Measurements from ENCODE around the gene KIF3C. TPM values are rescaled to one million over a fixed set of nuclear protein-coding genes. Genes with fewer than 3 reads are reported as not detected.
"Not testable (repeated sequence)": the region's sequence is repeated elsewhere in the genome, so short reads cannot be mapped to it uniquely, and the experiment has no call there.

The KIF3C gene
- total RNA-seq, 2 experiments from 2014 or later = 3.6 to 3.8 TPM

DNA sequence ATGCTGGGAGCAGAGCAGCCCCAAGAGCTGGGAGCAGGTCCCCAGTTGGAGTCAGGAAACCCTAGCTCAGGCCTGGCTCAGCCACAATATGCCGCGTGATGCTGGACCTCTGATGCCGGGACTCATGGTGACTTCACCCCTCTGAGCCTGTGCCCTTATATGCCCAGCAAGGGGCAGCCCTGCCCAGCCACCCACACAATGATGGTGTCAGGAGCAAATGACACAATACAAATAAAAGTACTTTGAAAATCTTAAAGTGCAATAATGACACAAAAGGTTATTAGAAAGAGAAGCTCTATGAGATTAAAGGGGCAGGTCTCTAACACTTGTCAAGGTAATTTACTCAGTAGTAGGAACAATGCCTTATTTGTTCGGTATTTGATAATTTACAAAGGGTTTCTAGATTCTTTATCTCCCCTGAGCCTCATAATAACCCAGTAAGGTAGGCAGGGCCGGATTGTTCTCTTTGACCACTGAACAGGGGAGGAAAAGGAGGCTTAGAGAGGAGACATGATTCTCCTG is 18.3 kb upstream of the KIF3C start:
- Mint-ChIP-seq H3K4me3 (no peak overlapping the region), H3K27ac (no peak overlapping the region)
- no peak for ATAC-seq

DNA sequence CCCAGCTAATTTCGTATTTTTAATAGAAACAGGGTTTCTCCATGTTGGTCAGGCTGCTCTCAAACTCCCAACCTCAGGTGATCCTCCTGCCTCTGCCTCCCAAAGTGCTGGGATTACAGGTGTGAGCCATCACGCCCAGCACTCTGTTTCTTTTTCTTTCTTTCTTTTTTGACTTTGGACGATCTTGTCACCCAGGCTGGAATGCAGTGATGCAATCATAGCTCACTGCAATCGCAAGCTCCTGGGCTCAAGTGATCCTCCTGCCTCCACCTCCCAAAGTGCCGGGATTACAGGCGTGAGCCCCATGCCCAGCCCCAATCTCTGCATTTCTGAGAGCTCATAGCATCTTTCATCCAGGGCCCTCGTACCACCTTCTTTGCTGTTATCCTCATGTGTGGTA is 17.1 kb upstream of the KIF3C start:
- H3K27me3 Mint-ChIP-seq; H3K9me3 Mint-ChIP-seq; DNase-seq; H3K4me1 Mint-ChIP-seq (ENCODE audit: low read depth); ATAC-seq; intact Hi-C loops (cut with micrococcal nuclease); H3K27ac Mint-ChIP-seq; H3K36me3 Mint-ChIP-seq (ENCODE audit: low read depth); H3K4me3 Mint-ChIP-seq: not testable (repeated sequence)
- ChIA-PET CTCF (interaction anchor here (0.7 to 3.5 kb wide), 2 partner anchors 8 to 716 kb away, joined by 3 to 14 read pairs; no protein-coding TSS in a partner anchor), POLR2A (interaction anchor here (0.7 kb wide), 1 partner anchor 245 kb away, joined by 3 read pairs; the partner anchor contains the start of gene HADHA)

More for the DNA sequence above, 18.3 kb upstream of the KIF3C start:
- no peaks in the 10 kb centered on the region for H3K4me1 Mint-ChIP-seq (ENCODE audit: low read depth)
- TF ChIP-seq, protein P1, sequence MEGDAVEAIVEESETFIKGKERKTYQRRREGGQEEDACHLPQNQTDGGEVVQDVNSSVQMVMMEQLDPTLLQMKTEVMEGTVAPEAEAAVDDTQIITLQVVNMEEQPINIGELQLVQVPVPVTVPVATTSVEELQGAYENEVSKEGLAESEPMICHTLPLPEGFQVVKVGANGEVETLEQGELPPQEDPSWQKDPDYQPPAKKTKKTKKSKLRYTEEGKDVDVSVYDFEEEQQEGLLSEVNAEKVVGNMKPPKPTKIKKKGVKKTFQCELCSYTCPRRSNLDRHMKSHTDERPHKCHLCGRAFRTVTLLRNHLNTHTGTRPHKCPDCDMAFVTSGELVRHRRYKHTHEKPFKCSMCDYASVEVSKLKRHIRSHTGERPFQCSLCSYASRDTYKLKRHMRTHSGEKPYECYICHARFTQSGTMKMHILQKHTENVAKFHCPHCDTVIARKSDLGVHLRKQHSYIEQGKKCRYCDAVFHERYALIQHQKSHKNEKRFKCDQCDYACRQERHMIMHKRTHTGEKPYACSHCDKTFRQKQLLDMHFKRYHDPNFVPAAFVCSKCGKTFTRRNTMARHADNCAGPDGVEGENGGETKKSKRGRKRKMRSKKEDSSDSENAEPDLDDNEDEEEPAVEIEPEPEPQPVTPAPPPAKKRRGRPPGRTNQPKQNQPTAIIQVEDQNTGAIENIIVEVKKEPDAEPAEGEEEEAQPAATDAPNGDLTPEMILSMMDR (IDR thresholded peaks at IDR 0.05) = no peak
- intact Hi-C loops (cut with micrococcal nuclease) = no loop called here
- ChIA-PET CTCF (interaction anchor here (2.4 to 3.5 kb wide), 2 partner anchors 9 to 145 kb away, joined by 6 to 14 read pairs; no protein-coding TSS in a partner anchor), POLR2A (no interaction called here)
- H3K9me3 Mint-ChIP-seq = no peaks in the 10 kb centered on the region
- no peaks in the 10 kb centered on the region for H3K36me3 Mint-ChIP-seq (ENCODE audit: low read depth)
- H3K27me3 Mint-ChIP-seq = no peaks in the 10 kb centered on the region
- no peak for DNase-seq

DNA sequence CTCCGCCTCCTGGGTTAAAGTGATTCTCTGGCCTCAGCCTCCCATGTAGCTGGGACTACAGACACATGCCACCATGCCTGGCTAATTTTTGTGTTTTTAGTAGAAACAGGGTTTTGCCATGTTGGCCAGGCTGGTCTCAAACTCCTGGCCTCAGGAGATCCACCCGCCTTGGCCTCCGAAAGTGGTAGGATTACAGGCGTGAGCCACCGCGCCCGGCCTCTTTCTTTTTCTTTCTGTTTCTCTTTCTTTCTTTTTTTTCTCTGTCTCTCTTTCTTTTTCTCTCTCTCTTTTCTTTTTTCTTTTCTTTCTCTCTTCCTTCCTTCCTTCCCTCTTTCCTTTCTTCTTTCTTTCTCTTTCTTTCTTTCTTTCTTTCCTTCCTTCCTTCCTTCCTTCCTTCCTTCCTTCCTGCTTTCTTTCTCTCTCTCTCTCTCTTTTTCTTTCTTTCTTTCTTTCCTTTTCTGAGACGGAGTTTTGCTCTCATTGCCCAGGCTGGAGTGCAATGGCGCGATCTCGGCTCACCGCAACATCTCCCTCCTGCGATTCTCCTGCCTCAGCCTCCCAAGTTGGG is 16.6 kb upstream of the KIF3C start:
- ATAC-seq; POLR2A ChIA-PET; intact Hi-C loops (cut with micrococcal nuclease); DNase-seq; H3K4me3 Mint-ChIP-seq; H3K27me3 Mint-ChIP-seq; H3K9me3 Mint-ChIP-seq; H3K27ac Mint-ChIP-seq; H3K36me3 Mint-ChIP-seq (ENCODE audit: low read depth); H3K4me1 Mint-ChIP-seq (ENCODE audit: low read depth): not testable (repeated sequence)
- CTCF ChIA-PET = interaction anchor here (0.7 to 3.5 kb wide), 2 partner anchors 8 to 716 kb away, joined by 3 to 14 read pairs; no protein-coding TSS in a partner anchor

DNA sequence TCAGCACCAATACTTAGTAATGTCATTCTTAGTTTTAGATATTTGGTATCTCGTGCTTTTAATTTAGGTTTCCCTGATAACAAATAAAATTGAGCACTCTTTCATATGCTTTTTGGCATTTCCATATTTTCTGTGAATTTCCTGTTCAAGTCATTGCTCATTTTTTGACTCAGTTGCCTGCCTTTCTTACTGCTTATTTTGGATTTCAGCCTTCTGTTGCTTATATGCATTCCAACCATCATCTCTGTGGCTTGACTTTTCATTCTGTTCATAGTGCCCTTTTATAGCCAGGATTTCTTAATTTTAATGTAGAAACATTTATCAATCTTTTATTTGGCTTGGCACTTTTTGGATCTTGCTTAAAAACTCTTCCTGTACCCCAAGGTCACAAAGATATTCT is 14.5 kb upstream of the KIF3C start:
- Mint-ChIP-seq H3K36me3 (ENCODE audit: low read depth) (no peaks in the 10 kb centered on the region), H3K4me1 (ENCODE audit: low read depth) (peaks cover 2% of the 10 kb centered on the region), H3K27me3 (no peaks in the 10 kb centered on the region), H3K4me3 (no peak overlapping the region), H3K27ac (no peak overlapping the region), H3K9me3 (no peaks in the 10 kb centered on the region)
- intact Hi-C loops (cut with micrococcal nuclease) = no loop called here
- DNase-seq = no peak
- no peak for ATAC-seq
- POLR2A ChIA-PET = no interaction called here
- TF ChIP-seq, protein P1 (IDR thresholded peaks at IDR 0.05) = no peak
- CTCF ChIA-PET = no interaction called here

DNA sequence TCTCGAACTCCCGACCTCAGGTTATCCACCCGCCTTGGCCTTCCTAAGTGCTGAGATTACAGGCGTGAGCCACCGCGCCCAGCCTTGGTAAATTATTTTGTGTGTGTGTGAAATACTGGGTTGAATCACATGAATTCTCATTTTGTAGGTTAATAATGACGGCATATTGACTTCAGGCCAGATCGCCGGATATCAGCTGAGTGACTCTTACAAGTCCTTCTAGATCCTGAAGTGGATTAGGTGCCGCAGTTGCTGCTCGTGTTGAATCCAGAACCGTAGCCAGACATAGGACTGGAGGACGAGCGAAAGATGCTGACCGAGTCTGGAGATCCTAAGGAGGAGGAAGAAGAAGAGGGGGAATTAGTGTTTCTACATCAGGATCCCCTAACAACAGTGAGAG is 12.2 kb upstream of the KIF3C start:
- DNase-seq = no peak
- CTCF ChIA-PET = interaction anchor here (0.9 to 1.3 kb wide), 3 partner anchors 94 to 388 kb away, joined by 3 to 4 read pairs (median 4); no protein-coding TSS in a partner anchor
- Mint-ChIP-seq H3K27me3 (no peaks in the 10 kb centered on the region), H3K4me3 (no peak overlapping the region), H3K36me3 (ENCODE audit: low read depth) (no peaks in the 10 kb centered on the region), H3K27ac (no peak overlapping the region), H3K4me1 (ENCODE audit: low read depth) (peaks cover 7% of the 10 kb centered on the region), H3K9me3 (no peaks in the 10 kb centered on the region)
- TF ChIP-seq, protein P1 (IDR thresholded peaks at IDR 0.05) = no peak
- POLR2A ChIA-PET = no interaction called here
- intact Hi-C loops (cut with micrococcal nuclease) = loop anchor here (5.0 kb wide), 1 partner anchor 153 kb away; no protein-coding TSS in a partner anchor
- ATAC-seq = no peak

DNA sequence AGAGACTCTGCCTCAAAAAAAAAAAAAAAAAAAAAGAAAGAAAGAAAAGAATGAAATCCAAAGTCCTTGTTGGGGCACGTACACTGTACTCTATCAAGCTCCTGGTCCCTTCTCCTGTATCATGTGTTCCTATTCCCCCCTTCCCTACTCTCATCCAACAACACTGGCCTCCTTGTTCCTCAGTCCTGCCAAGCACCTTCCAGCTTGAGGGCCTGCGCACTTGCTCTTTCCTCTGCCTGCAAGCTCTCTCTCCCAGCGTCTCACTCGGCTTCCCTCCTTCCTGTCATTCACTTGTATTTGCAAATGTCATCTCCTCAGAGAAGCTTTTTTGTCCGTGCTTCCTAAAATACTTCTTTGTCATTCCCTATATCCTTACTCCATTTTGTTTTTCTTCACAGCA is 10.8 kb upstream of the KIF3C start:
- no peaks in the 10 kb centered on the region for H3K36me3 Mint-ChIP-seq (ENCODE audit: low read depth)
- ChIA-PET POLR2A (interaction anchor here (0.6 kb wide), 1 partner anchor 730 kb away, joined by 3 read pairs; no protein-coding TSS in a partner anchor), CTCF (interaction anchor here (1.9 to 3.8 kb wide), 3 partner anchors 10 to 94 kb away, joined by 5 to 28 read pairs (median 16); no protein-coding TSS in a partner anchor)
- H3K27ac Mint-ChIP-seq = no peak overlapping the region
- no peaks in the 10 kb centered on the region for H3K27me3 Mint-ChIP-seq
- TF ChIP-seq, protein P1 (IDR thresholded peaks at IDR 0.05) = no peak
- no peak for ATAC-seq
- no peaks in the 10 kb centered on the region for H3K9me3 Mint-ChIP-seq
- intact Hi-C loops (cut with micrococcal nuclease) = loop anchor here (5.0 kb wide), 1 partner anchor 154 kb away; no protein-coding TSS in a partner anchor
- DNase-seq = no peak
- H3K4me3 Mint-ChIP-seq = no peak overlapping the region
- H3K4me1 Mint-ChIP-seq (ENCODE audit: low read depth) = peaks cover 7% of the 10 kb centered on the region

Data from activated CD8-positive, alpha-beta T cell treated with anti-CD3 and anti-CD28 coated beads for 36 hours (primary cell).